ENCODE data around the gene LNPEP. TPM values are rescaled to one million over a fixed set of nuclear protein-coding genes. Genes with fewer than 3 reads are reported as not detected.

LNPEP gene
- total RNA-seq, 5 donors from 2014 or later (not counting 1 experiment from before 2014, with no cell fraction given) = 82.3 to 102 (median 86.3) TPM

GRCh38 chr5:96943799-96944198 lies 7.9 kb downstream of the LNPEP start:
- no peak for DNase-seq
- H3K27me3 Mint-ChIP-seq = no peaks in the 10 kb centered on the region
- POLR2A ChIA-PET = interaction anchor here in 1 of 2 donors (0.7 kb wide), 1 partner anchor 60 kb away, joined by 7 read pairs; no protein-coding TSS in a partner anchor

GRCh38 chr5:96945144-96945897 lies 9.4 kb downstream of the LNPEP start:
- no peaks in the 10 kb centered on the region for H3K27me3 ChIP-seq (replicated peaks in 1 of 2; ENCODE audit: control insufficient read depth in 2 of 2, extremely low read depth in 1 of 2, insufficient read depth in 2 of 2, low read length in 1 of 2)
- ChIA-PET POLR2A (interaction anchor here in 1 of 2 donors (0.5 to 0.6 kb wide), 2 partner anchors 50 to 68 kb away, joined by 3 to 7 read pairs; no protein-coding TSS in a partner anchor), CTCF (interaction anchor here (0.6 to 1.0 kb wide), 4 partner anchors 11 to 116 kb away, joined by 4 to 9 read pairs (median 4); no protein-coding TSS in a partner anchor)
- no peaks in the 10 kb centered on the region for H3K27me3 Mint-ChIP-seq
- DNase-seq (no peak), ATAC-seq (replicated peaks in 1 of 4) (no peak)
- H3K27ac ChIP-seq (ENCODE audit: low read length) = no peak overlapping the region
- H3K27ac Mint-ChIP-seq = peak overlapping the region in 1 of 2 donors; percentile 62
- peaks cover 33 to 47% of the 10 kb centered on the region in 2 experiments for H3K4me1 ChIP-seq (ENCODE audit: control insufficient read depth in 1 of 2, extremely low read depth in 1 of 2, insufficient read depth in 2 of 2, low read length in 2 of 2)
- H3K9me3 Mint-ChIP-seq = no peaks in the 10 kb centered on the region
- H3K36me3 Mint-ChIP-seq = peaks cover 30% of the 10 kb centered on the region
- H3K4me3 ChIP-seq (ENCODE audit: control insufficient read depth in 1 of 2, extremely low read depth in 1 of 2, low read length in 1 of 2) = no peak overlapping the region
- H3K4me1 Mint-ChIP-seq = peaks cover 91 to 92% (median 92%) of the 10 kb centered on the region in 3 donors
- peaks cover 0 to 8% of the 10 kb centered on the region in 2 donors for H3K36me3 ChIP-seq (ENCODE audit: control insufficient read depth in 2 of 2, extremely low read depth in 1 of 2, insufficient read depth in 1 of 2, low read length in 1 of 2)
- 90% methylated on average over 2 of the region's 5 CpGs for WGBS (ENCODE audit: insufficient coverage)
- H3K4me3 Mint-ChIP-seq = peak overlapping the region in 1 of 3 donors; percentile 25
- H3K9me3 ChIP-seq = no peaks in the 10 kb centered on the region

More at GRCh38 chr5:96943799-96944198, 7.9 kb downstream of the LNPEP start:
- Histone ChIP-seq H3K9me3 (no peaks in the 10 kb centered on the region), H3K4me1 (ENCODE audit: control insufficient read depth in 1 of 2, extremely low read depth in 1 of 2, insufficient read depth in 2 of 2, low read length in 2 of 2) (peaks cover 37 to 51% of the 10 kb centered on the region in 2 experiments), H3K27me3 (replicated peaks in 1 of 2; ENCODE audit: control insufficient read depth in 2 of 2, extremely low read depth in 1 of 2, insufficient read depth in 2 of 2, low read length in 1 of 2) (no peaks in the 10 kb centered on the region), H3K36me3 (ENCODE audit: control insufficient read depth in 2 of 2, extremely low read depth in 1 of 2, insufficient read depth in 1 of 2, low read length in 1 of 2) (peaks cover 0 to 8% of the 10 kb centered on the region in 2 donors), H3K4me3 (ENCODE audit: control insufficient read depth in 1 of 2, extremely low read depth in 1 of 2, low read length in 1 of 2) (no peak overlapping the region), H3K27ac (ENCODE audit: low read length) (no peak overlapping the region)
- peak overlapping the region; percentile 37 to 85 for H3K27ac Mint-ChIP-seq
- no peaks in the 10 kb centered on the region for H3K9me3 Mint-ChIP-seq
- ATAC-seq (replicated peaks in 1 of 4) = no peak
- CTCF ChIA-PET = interaction anchor here (0.6 to 0.7 kb wide), 3 partner anchors 15 to 189 kb away, joined by 3 to 4 read pairs (median 3); no protein-coding TSS in a partner anchor
- no CpG with 5 or more reads among the region's 1 CpG for WGBS (ENCODE audit: insufficient coverage)
- peak overlapping the region in 2 of 3 donors; percentile 28 to 47 for H3K4me3 Mint-ChIP-seq
- H3K4me1 Mint-ChIP-seq = peaks cover 87 to 90% (median 90%) of the 10 kb centered on the region in 3 donors
- peaks cover 18% of the 10 kb centered on the region for H3K36me3 Mint-ChIP-seq

- DNase-seq = no peak
- peak overlapping the region in 1 of 3 donors; percentile 25 for H3K4me3 Mint-ChIP-seq
- H3K4me1 Mint-ChIP-seq = peaks cover 90% of the 10 kb centered on the region in 3 donors
- no CpG with 5 or more reads among the region's 3 CpGs for WGBS (ENCODE audit: insufficient coverage)
- peaks cover 32% of the 10 kb centered on the region for H3K36me3 Mint-ChIP-seq
- no peak overlapping the region for H3K4me3 ChIP-seq (ENCODE audit: control insufficient read depth in 1 of 2, extremely low read depth in 1 of 2, low read length in 1 of 2)
- peak overlapping the region; percentile 62 to 70 for H3K27ac Mint-ChIP-seq
- peaks cover 0 to 5% of the 10 kb centered on the region in 2 donors for H3K36me3 ChIP-seq (ENCODE audit: control insufficient read depth in 2 of 2, extremely low read depth in 1 of 2, insufficient read depth in 1 of 2, low read length in 1 of 2)
- H3K27me3 ChIP-seq (replicated peaks in 1 of 2; ENCODE audit: control insufficient read depth in 2 of 2, extremely low read depth in 1 of 2, insufficient read depth in 2 of 2, low read length in 1 of 2) = no peaks in the 10 kb centered on the region
- POLR2A ChIA-PET = interaction anchor here in 1 of 2 donors (0.5 kb wide), 1 partner anchor 12 kb away, joined by 5 read pairs; no protein-coding TSS in a partner anchor
- no peaks in the 10 kb centered on the region for H3K9me3 Mint-ChIP-seq
- no peaks in the 10 kb centered on the region for H3K27me3 Mint-ChIP-seq
- ATAC-seq (replicated peaks in 1 of 4) = no peak
- no peak overlapping the region for H3K27ac ChIP-seq (ENCODE audit: low read length)
- CTCF ChIA-PET = interaction anchor here in 1 of 2 donors (0.6 kb wide), 1 partner anchor 10 kb away, joined by 3 read pairs; the partner anchor contains the start of gene LNPEP
- peaks cover 25 to 40% of the 10 kb centered on the region in 2 experiments for H3K4me1 ChIP-seq (ENCODE audit: control insufficient read depth in 1 of 2, extremely low read depth in 1 of 2, insufficient read depth in 2 of 2, low read length in 2 of 2)
- H3K9me3 ChIP-seq = no peaks in the 10 kb centered on the region
These were observed 10.5 kb downstream of the LNPEP start for GRCh38 chr5:96946381-96946780.

GRCh38 chr5:96952118-96952750 lies 16.4 kb downstream of the LNPEP start:
- peak overlapping the region; percentile 44 to 76 for H3K27ac Mint-ChIP-seq

GRCh38 chr5:96952974-96953730 lies 17.3 kb downstream of the LNPEP start:
- Mint-ChIP-seq H3K4me3 (peak overlapping the region in 1 of 3 donors; percentile 18), H3K36me3 (peaks cover 25% of the 10 kb centered on the region), H3K9me3 (no peaks in the 10 kb centered on the region), H3K27ac (peak overlapping the region; percentile 71 to 76), H3K27me3 (no peaks in the 10 kb centered on the region), H3K4me1 (peaks cover 86 to 90% (median 89%) of the 10 kb centered on the region in 3 donors)
- WGBS (ENCODE audit: insufficient coverage) = 80% methylated on average over 1 of the region's 7 CpGs
- no peak overlapping the region for H3K27ac ChIP-seq (ENCODE audit: low read length)
- no peak for DNase-seq
- ChIA-PET CTCF (no interaction called here), POLR2A (no interaction called here)
- H3K9me3 ChIP-seq = no peaks in the 10 kb centered on the region
- peaks cover 18 to 33% of the 10 kb centered on the region in 2 experiments for H3K4me1 ChIP-seq (ENCODE audit: control insufficient read depth in 1 of 2, extremely low read depth in 1 of 2, insufficient read depth in 2 of 2, low read length in 2 of 2)
- H3K36me3 ChIP-seq (ENCODE audit: control insufficient read depth in 2 of 2, extremely low read depth in 1 of 2, insufficient read depth in 1 of 2, low read length in 1 of 2) = no peaks in the 10 kb centered on the region
- ATAC-seq (replicated peaks in 1 of 4) = no peak
- no peak overlapping the region for H3K4me3 ChIP-seq (ENCODE audit: control insufficient read depth in 1 of 2, extremely low read depth in 1 of 2, low read length in 1 of 2)
- no peaks in the 10 kb centered on the region for H3K27me3 ChIP-seq (replicated peaks in 1 of 2; ENCODE audit: control insufficient read depth in 2 of 2, extremely low read depth in 1 of 2, insufficient read depth in 2 of 2, low read length in 1 of 2)

More at GRCh38 chr5:96952118-96952750, 16.4 kb downstream of the LNPEP start:
- Mint-ChIP-seq H3K36me3 (peaks cover 25% of the 10 kb centered on the region), H3K4me3 (no peak overlapping the region), H3K4me1 (peaks cover 83 to 90% (median 86%) of the 10 kb centered on the region in 3 donors), H3K9me3 (no peaks in the 10 kb centered on the region), H3K27me3 (no peaks in the 10 kb centered on the region)
- ChIA-PET POLR2A (interaction anchor here in 1 of 2 donors (0.7 kb wide), 1 partner anchor 1129 kb away, joined by 3 read pairs; no protein-coding TSS in a partner anchor), CTCF (no interaction called here)
- ATAC-seq (replicated peaks in 1 of 4) (no peak), DNase-seq (no peak)
- Histone ChIP-seq H3K27ac (ENCODE audit: low read length) (no peak overlapping the region), H3K4me3 (ENCODE audit: control insufficient read depth in 1 of 2, extremely low read depth in 1 of 2, low read length in 1 of 2) (no peak overlapping the region), H3K9me3 (no peaks in the 10 kb centered on the region), H3K4me1 (ENCODE audit: control insufficient read depth in 1 of 2, extremely low read depth in 1 of 2, insufficient read depth in 2 of 2, low read length in 2 of 2) (peaks cover 14 to 26% of the 10 kb centered on the region in 2 experiments), H3K36me3 (ENCODE audit: control insufficient read depth in 2 of 2, extremely low read depth in 1 of 2, insufficient read depth in 1 of 2, low read length in 1 of 2) (no peaks in the 10 kb centered on the region), H3K27me3 (replicated peaks in 1 of 2; ENCODE audit: control insufficient read depth in 2 of 2, extremely low read depth in 1 of 2, insufficient read depth in 2 of 2, low read length in 1 of 2) (no peaks in the 10 kb centered on the region)
- 100% methylated on average over 1 of the region's 3 CpGs for WGBS (ENCODE audit: insufficient coverage)

All from T-cell (primary cell).